ENCODE measurements around the gene ARHGAP22.

The ARHGAP22 gene

DNA sequence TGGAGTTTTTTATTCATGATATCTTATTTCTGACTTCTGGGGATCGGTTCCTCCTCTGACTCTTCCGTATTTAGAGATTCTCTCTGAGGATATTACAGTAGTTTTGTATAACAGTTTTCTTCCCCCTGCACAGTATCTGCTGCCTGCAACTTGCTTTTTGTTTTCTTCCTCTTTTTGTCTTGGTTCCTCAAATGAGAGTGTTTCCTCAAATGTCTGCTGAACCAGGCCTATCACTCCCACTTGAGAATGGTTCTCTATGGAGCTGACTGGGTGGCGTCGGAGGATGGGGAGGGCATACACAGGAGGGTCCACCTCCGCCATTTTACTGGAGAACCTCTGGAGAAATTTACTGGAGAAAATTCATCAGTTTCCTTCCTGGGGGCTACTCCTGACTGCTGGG is 27.7 kb downstream of the ARHGAP22 start:
- H3K14ac ChIP-seq (ENCODE audit: low read length in 2 of 2), result no peak overlapping the region
- peaks cover 10 to 89% of the 10 kb centered on the region in 2 experiments for H3K36me3 ChIP-seq (ENCODE audit: control insufficient read depth in 1 of 2, insufficient read depth in 2 of 2, low read depth in 1 of 2, low read length in 2 of 2)
- peak overlapping the region; percentile 6 for H2BK120ac ChIP-seq (ENCODE audit: low read depth, low read length)
- no peak overlapping the region for H2BK12ac ChIP-seq (ENCODE audit: low read length in 2 of 2)
- H3K27ac ChIP-seq (ENCODE audit: low read length, poor library complexity, severe bottlenecking), result no peak overlapping the region
- H4K8ac ChIP-seq (ENCODE audit: low read length), result no peak overlapping the region
- no peak overlapping the region for H3K4me3 ChIP-seq (ENCODE audit: insufficient read depth in 1 of 2, low read depth in 1 of 2, low read length in 2 of 2)
- H4K91ac ChIP-seq (ENCODE audit: low read length), result no peak overlapping the region
- H3K9ac ChIP-seq (ENCODE audit: low read length), result no peak overlapping the region
- no peak overlapping the region for H3K4me2 ChIP-seq (ENCODE audit: low read length, poor library complexity, severe bottlenecking)
- H3K4ac ChIP-seq (ENCODE audit: low read depth in 1 of 2, low read length in 2 of 2), result no peak overlapping the region
- no peak overlapping the region for H2BK15ac ChIP-seq (ENCODE audit: low read depth, poor library complexity, severe bottlenecking)
- DNase-seq, result no peak
- H2AK5ac ChIP-seq (ENCODE audit: low read length, severe bottlenecking), result no peak overlapping the region
- H3K9me3 ChIP-seq (ENCODE audit: control insufficient read depth, low read length), result no peaks in the 10 kb centered on the region
- peaks cover 9% of the 10 kb centered on the region for H3K79me1 ChIP-seq (replicated peaks; ENCODE audit: low read length, poor library complexity, severe bottlenecking)
- peaks cover 4% of the 10 kb centered on the region for H3K4me1 ChIP-seq (ENCODE audit: control insufficient read depth, insufficient read depth, low read depth, low read length)
- no peaks in the 10 kb centered on the region for H3K27me3 ChIP-seq (ENCODE audit: control insufficient read depth in 1 of 2, insufficient read depth in 1 of 2, low read length in 2 of 2)
- H3K18ac ChIP-seq (ENCODE audit: low read depth in 1 of 2, low read length in 2 of 2), result no peak overlapping the region
- H2AFZ ChIP-seq (ENCODE audit: low read depth, low read length), result no peak overlapping the region
- no peak overlapping the region for H3K23ac ChIP-seq (ENCODE audit: low read length in 2 of 2)
- WGBS, result 100% methylated on average over 3 of the region's 5 CpGs
- no peak overlapping the region for H2BK5ac ChIP-seq (ENCODE audit: low read depth, low read length, poor library complexity, severe bottlenecking)

DNA sequence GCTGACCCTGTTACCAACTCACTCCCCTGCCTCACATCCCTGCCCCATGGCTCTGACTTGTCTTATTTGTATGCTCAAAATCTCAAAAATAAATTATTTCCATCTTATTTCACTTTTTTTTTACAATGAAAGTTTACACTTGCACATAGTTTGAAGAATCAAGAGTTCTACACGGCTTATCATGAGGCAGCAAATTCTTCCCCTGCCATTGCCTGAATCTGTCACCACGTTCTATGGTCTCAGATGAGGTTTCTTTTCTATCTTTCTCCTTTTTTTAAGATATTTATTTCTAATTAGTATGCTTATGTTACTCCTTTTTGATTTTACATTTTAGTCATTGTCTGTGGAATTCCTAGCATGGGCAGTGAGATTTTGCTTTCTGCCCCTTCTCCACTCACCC is 28.4 kb downstream of the ARHGAP22 start:
- no peak overlapping the region for H3K4me2 ChIP-seq (ENCODE audit: low read length, poor library complexity, severe bottlenecking)
- H2BK15ac ChIP-seq (ENCODE audit: low read depth, poor library complexity, severe bottlenecking), result no peak overlapping the region
- no peaks in the 10 kb centered on the region for H3K27me3 ChIP-seq (ENCODE audit: control insufficient read depth in 1 of 2, insufficient read depth in 1 of 2, low read length in 2 of 2)
- H3K4me1 ChIP-seq (ENCODE audit: control insufficient read depth, insufficient read depth, low read depth, low read length), result peaks cover 4% of the 10 kb centered on the region
- H3K9ac ChIP-seq (ENCODE audit: low read length), result no peak overlapping the region
- DNase-seq, result no peak
- H2BK12ac ChIP-seq (ENCODE audit: low read length in 2 of 2), result no peak overlapping the region
- H3K4ac ChIP-seq (ENCODE audit: low read depth in 1 of 2, low read length in 2 of 2), result no peak overlapping the region
- H2AFZ ChIP-seq (ENCODE audit: low read depth, low read length), result no peak overlapping the region
- H4K91ac ChIP-seq (ENCODE audit: low read length), result no peak overlapping the region
- H4K8ac ChIP-seq (ENCODE audit: low read length), result no peak overlapping the region
- H3K9me3 ChIP-seq (ENCODE audit: control insufficient read depth, low read length), result no peaks in the 10 kb centered on the region
- H3K4me3 ChIP-seq (ENCODE audit: insufficient read depth in 1 of 2, low read depth in 1 of 2, low read length in 2 of 2), result no peak overlapping the region
- peaks cover 7% of the 10 kb centered on the region for H3K79me1 ChIP-seq (replicated peaks; ENCODE audit: low read length, poor library complexity, severe bottlenecking)
- H2AK5ac ChIP-seq (ENCODE audit: low read length, severe bottlenecking), result no peak overlapping the region
- WGBS, result 100% methylated on average over 1 of the region's 2 CpGs
- H3K27ac ChIP-seq (ENCODE audit: low read length, poor library complexity, severe bottlenecking), result no peak overlapping the region
- H2BK5ac ChIP-seq (ENCODE audit: low read depth, low read length, poor library complexity, severe bottlenecking), result no peak overlapping the region
- peaks cover 7 to 89% of the 10 kb centered on the region in 2 experiments for H3K36me3 ChIP-seq (ENCODE audit: control insufficient read depth in 1 of 2, insufficient read depth in 2 of 2, low read depth in 1 of 2, low read length in 2 of 2)
- H3K14ac ChIP-seq (ENCODE audit: low read length in 2 of 2), result no peak overlapping the region
- no peak overlapping the region for H2BK120ac ChIP-seq (ENCODE audit: low read depth, low read length)
- H3K23ac ChIP-seq (ENCODE audit: low read length in 2 of 2), result no peak overlapping the region
- H3K18ac ChIP-seq (ENCODE audit: low read depth in 1 of 2, low read length in 2 of 2), result no peak overlapping the region

DNA sequence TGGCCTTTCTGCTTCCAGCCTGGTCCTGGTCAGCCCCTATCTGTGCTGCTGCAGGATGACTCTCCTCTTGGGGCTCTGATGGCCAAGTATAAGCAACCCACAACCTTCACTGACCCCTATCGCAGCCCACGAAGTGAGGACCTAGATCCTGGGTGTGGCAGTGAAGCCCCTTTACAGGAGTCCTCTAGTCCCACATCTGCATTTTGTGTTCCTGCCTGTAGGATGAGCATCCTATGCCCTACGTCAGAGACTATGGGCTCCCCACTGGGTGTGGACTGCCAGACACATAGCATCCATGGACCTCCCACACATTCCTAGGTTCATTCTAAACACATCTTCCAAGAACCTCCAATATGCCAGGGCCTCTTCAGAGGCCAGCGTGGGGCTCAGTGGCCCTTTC is 29.0 kb downstream of the ARHGAP22 start:
- no peak overlapping the region for H3K14ac ChIP-seq (ENCODE audit: low read length in 2 of 2)
- H2BK15ac ChIP-seq (ENCODE audit: low read depth, poor library complexity, severe bottlenecking), result no peak overlapping the region
- H2AK5ac ChIP-seq (ENCODE audit: low read length, severe bottlenecking), result no peak overlapping the region
- H3K4me1 ChIP-seq (ENCODE audit: control insufficient read depth, insufficient read depth, low read depth, low read length), result peaks cover 4% of the 10 kb centered on the region
- no peak overlapping the region for H3K4ac ChIP-seq (ENCODE audit: low read depth in 1 of 2, low read length in 2 of 2)
- no peak overlapping the region for H4K91ac ChIP-seq (ENCODE audit: low read length)
- no peak for DNase-seq
- H2AFZ ChIP-seq (ENCODE audit: low read depth, low read length), result no peak overlapping the region
- H3K18ac ChIP-seq (ENCODE audit: low read depth in 1 of 2, low read length in 2 of 2), result no peak overlapping the region
- H4K8ac ChIP-seq (ENCODE audit: low read length), result no peak overlapping the region
- peaks cover 9% of the 10 kb centered on the region for H3K79me1 ChIP-seq (replicated peaks; ENCODE audit: low read length, poor library complexity, severe bottlenecking)
- no peaks in the 10 kb centered on the region for H3K9me3 ChIP-seq (ENCODE audit: control insufficient read depth, low read length)
- 95% methylated on average over 4 of the region's 4 CpGs for WGBS
- no peak overlapping the region for H3K4me3 ChIP-seq (ENCODE audit: insufficient read depth in 1 of 2, low read depth in 1 of 2, low read length in 2 of 2)
- H3K4me2 ChIP-seq (ENCODE audit: low read length, poor library complexity, severe bottlenecking), result no peak overlapping the region
- no peaks in the 10 kb centered on the region for H3K27me3 ChIP-seq (ENCODE audit: control insufficient read depth in 1 of 2, insufficient read depth in 1 of 2, low read length in 2 of 2)
- no peak overlapping the region for H3K23ac ChIP-seq (ENCODE audit: low read length in 2 of 2)
- H2BK12ac ChIP-seq (ENCODE audit: low read length in 2 of 2), result no peak overlapping the region
- H2BK120ac ChIP-seq (ENCODE audit: low read depth, low read length), result no peak overlapping the region
- H3K9ac ChIP-seq (ENCODE audit: low read length), result no peak overlapping the region
- H3K27ac ChIP-seq (ENCODE audit: low read length, poor library complexity, severe bottlenecking), result no peak overlapping the region
- H3K36me3 ChIP-seq (ENCODE audit: control insufficient read depth in 1 of 2, insufficient read depth in 2 of 2, low read depth in 1 of 2, low read length in 2 of 2), result peaks cover 7 to 89% of the 10 kb centered on the region in 2 experiments
- no peak overlapping the region for H2BK5ac ChIP-seq (ENCODE audit: low read depth, low read length, poor library complexity, severe bottlenecking)

DNA sequence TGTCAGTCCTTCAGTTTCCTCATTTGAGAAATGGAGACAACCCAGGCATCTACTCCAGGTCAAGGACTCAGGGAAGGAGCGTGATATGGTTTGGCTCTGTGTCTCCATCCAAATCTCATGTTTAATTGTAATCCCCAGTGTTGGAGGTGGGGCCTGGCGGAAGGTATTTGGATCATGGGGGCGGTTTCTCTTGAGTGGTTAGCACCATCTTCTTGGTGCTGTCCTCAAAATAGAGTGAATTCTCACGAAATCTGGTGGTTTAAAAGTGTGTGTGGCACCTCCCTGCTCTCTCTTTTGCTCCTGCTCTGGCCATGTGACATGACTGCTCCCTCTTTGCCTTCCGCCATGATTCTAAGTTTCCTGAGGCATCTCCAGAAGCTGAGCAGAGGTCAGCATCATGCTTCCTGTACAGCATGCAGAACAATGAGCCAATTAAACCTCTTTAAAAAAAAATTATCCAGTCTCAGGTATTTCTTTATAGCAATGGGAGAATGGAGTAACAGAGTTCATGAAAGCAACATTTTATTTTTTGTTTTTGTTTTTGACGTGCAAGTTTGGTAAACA is 30.0 kb downstream of the ARHGAP22 start:
- Histone ChIP-seq H2BK12ac (ENCODE audit: low read length in 2 of 2) (no peak overlapping the region), H2AFZ (ENCODE audit: low read depth, low read length) (no peak overlapping the region), H2AK5ac (ENCODE audit: low read length, severe bottlenecking) (no peak overlapping the region), H2BK15ac (ENCODE audit: low read depth, poor library complexity, severe bottlenecking) (no peak overlapping the region), H4K91ac (ENCODE audit: low read length) (no peak overlapping the region), H2BK120ac (ENCODE audit: low read depth, low read length) (no peak overlapping the region), H3K14ac (ENCODE audit: low read length in 2 of 2) (no peak overlapping the region), H3K4me1 (ENCODE audit: control insufficient read depth, insufficient read depth, low read depth, low read length) (peaks cover 4% of the 10 kb centered on the region), H3K4me3 (ENCODE audit: insufficient read depth in 1 of 2, low read depth in 1 of 2, low read length in 2 of 2) (no peak overlapping the region), H3K23ac (ENCODE audit: low read length in 2 of 2) (no peak overlapping the region), H4K8ac (ENCODE audit: low read length) (no peak overlapping the region), H3K4ac (ENCODE audit: low read depth in 1 of 2, low read length in 2 of 2) (no peak overlapping the region), H2BK5ac (ENCODE audit: low read depth, low read length, poor library complexity, severe bottlenecking) (no peak overlapping the region), H3K36me3 (ENCODE audit: control insufficient read depth in 1 of 2, insufficient read depth in 2 of 2, low read depth in 1 of 2, low read length in 2 of 2) (peaks cover 7 to 89% of the 10 kb centered on the region in 2 experiments), H3K79me1 (replicated peaks; ENCODE audit: low read length, poor library complexity, severe bottlenecking) (peaks cover 8% of the 10 kb centered on the region), H3K27ac (ENCODE audit: low read length, poor library complexity, severe bottlenecking) (no peak overlapping the region), H3K4me2 (ENCODE audit: low read length, poor library complexity, severe bottlenecking) (no peak overlapping the region), H3K18ac (ENCODE audit: low read depth in 1 of 2, low read length in 2 of 2) (no peak overlapping the region), H3K9me3 (ENCODE audit: control insufficient read depth, low read length) (no peaks in the 10 kb centered on the region), H3K27me3 (ENCODE audit: control insufficient read depth in 1 of 2, insufficient read depth in 1 of 2, low read length in 2 of 2) (no peaks in the 10 kb centered on the region), H3K9ac (ENCODE audit: low read length) (no peak overlapping the region)
- 69% methylated on average over 4 of the region's 6 CpGs for WGBS
- DNase-seq, result no peak

Measured in mesenchymal stem cell (in vitro differentiated cells and primary cell).